NCI-H1048 (cell line): ENCODE data around the gene PPHLN1.

Source experiments
- DNase-seq: peaks from one replicate; lab custom pipeline; 2025; lab: John Stamatoyannopoulos, UW

Gene PPHLN1

DNA sequence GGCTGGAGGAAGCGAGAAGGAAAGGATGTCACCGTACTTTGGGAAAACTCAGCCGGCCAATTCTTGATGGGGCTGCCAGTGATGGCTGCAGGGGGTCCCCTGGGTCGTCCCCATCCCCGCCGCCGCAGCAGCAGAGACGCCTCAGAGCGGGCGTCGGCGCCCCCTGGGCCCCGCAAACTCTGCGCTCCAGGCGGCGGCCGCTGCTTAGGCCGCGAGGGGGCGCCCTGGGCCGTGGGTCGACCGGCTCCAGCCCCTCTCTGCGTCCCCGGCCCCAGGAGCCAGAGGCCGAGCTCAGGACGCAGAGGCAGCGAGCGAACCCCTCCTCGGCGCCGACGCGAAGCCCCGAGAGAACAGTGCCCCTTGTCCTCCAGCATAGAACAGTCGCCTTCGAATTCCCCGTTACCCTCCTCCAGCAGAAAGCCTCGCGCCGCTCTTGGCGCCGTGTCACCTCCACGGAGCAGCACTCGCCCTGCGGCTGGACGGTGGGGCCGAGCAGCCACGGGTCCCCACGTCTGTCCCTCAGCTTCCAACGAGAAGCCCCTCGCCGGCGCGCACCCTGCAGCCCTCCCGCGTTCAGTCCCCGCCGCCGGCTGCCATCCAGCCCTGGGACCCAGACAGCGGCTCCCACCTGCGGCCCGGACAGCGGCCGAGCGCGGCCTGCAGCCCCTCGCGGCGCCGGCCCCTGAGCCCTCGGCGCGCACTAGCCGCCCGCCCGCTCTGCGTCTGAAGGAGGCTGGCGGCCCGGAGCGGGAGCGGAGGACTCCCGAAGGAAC is 157.0 kb downstream of the PPHLN1 start:
- DNase-seq, result no peak

DNA sequence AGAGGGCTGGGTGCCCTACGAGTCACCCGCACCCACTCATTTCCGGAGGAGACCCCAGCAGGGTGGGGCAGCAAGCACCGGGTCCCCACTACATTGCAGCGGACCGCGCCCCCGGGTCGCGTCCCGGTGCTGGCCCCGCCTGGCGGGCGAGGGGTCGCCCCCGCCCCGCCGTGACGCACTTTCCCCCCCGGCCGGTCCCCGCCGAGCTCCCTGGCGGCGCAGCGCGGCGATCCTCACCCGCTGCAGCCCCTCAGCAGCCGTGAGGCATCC is 157.5 kb downstream of the PPHLN1 start:
- no peak for DNase-seq

DNA sequence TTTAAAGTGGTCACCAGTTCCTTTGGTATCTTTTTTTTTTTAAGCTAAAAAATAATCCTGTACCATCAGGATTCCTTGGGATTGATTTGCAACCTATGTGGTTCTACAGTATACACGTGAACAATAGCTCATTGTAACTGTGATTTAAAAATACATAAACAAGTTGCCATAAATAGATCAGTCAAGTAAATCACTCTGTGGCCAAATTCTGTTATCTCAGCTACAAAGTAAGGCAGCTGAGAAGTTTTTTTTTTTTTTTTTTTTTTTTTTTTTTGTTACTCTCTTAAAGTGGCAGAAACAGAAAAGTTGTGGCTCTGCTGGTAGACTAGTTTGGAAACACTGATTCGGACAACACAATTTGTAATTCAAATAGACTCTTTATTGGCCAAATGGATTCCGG is 159.0 kb downstream of the PPHLN1 start:
- no peak for DNase-seq

DNA sequence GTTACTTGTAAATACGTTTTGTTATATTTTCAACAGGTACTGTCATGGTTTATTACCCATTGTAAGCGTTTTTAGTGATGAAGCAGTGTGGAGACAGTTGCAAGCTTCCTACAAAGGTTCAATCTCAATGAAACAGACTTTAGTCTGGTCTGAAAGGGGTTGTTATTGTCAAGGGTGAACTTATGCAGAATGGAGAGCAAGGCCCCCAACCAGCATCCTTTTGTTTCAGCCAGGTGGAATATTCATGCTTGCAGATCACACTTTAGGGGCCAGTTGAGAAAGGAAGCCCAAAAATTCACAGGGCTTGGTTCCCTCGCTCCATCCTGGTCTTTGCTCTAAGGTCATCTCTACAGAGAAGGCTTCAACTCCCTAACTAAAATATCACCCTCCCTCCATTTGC is 159.9 kb downstream of the PPHLN1 start:
- DNase-seq, result no peak

DNA sequence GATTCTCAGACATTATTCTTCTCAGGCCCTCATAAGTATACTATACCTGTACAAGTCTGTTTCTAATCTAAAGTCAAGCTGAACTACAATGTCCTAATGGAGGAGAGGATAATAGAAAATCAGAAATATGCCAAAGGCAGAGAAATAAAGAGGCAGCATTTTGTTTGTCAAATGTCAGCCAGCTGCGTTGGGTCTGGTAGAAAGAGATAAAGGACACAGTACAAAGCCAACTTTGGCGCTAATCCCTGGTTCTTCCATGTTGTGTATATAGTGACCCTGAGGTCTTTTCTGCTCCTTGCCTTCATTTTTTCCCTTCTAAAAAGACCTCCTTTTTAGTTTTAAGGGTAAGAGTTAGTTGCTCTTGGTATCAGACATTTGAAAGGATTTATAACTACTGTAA is 160.4 kb downstream of the PPHLN1 start:
- no peak for DNase-seq

DNA sequence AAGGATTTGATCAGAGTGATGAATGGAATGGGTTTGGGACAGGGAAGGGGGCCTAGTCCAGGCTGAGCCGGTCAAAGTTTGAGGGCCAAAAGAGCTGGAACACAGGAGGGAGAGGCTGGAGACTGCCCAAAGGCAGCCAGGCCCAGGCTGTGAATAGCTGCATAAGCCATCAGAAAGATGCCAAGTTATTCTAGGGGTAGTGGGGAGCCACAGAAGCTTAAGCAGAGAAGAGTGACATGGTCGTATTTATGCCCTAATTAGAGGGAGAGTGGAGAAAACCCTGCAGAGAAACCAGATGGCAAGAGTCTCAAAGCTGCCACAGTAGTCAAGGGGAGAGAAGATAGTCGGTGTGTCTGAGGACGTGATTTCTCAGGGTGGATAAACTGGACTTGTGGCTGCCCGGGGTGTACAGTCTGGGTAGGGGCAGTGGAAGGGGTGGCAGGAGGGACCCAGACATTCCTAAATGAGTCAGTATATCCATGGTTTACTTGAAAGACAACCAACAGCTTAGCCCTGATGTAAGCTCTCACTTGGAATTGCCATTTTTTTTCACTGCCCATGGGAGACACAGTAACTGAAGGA is 164.4 kb downstream of the PPHLN1 start:
- no peak for DNase-seq
